Measurements from ENCODE around the gene YIPF2. TPM values are rescaled to one million over a fixed set of nuclear protein-coding genes. Genes with fewer than 3 reads are reported as not detected.
A peak's percentile ranks its signal among the peaks of the same experiment; 100 is the strongest.
"Not testable (repeated sequence)": the region's sequence is repeated elsewhere in the genome, so short reads cannot be mapped to it uniquely, and the experiment has no call there.

YIPF2 gene
- total RNA-seq, 1 donor from 2014 or later, result 69.5 TPM

- Histone ChIP-seq H3K79me2 (ENCODE audit: insufficient read depth, low read length) (peaks cover 92% of the 10 kb centered on the region), H4K20me1 (ENCODE audit: insufficient read depth, low read length) (peaks cover 77% of the 10 kb centered on the region)
- not testable (repeated sequence) for DNase-seq (ENCODE audit: low read depth); H3K9me3 Mint-ChIP-seq (ENCODE audit: unreplicated experiment); H3K9me3 ChIP-seq (ENCODE audit: insufficient read depth, low read depth, low read length); H3K4me1 ChIP-seq (ENCODE audit: insufficient read depth, low read length); H2AFZ ChIP-seq (ENCODE audit: low read depth, low read length); H3K27me3 Mint-ChIP-seq (ENCODE audit: low read depth, unreplicated experiment); H3K36me3 ChIP-seq (ENCODE audit: insufficient read depth, low read length); FAIRE-seq; H3K9ac ChIP-seq (ENCODE audit: low read length); H3K4me2 ChIP-seq (ENCODE audit: low read length); H3K36me3 Mint-ChIP-seq (ENCODE audit: low read depth, unreplicated experiment); H3K27me3 ChIP-seq (ENCODE audit: insufficient read depth, low read length); H3K4me3 Mint-ChIP-seq (ENCODE audit: unreplicated experiment); H3K27ac ChIP-seq (ENCODE audit: low read depth, low read length); H3K4me3 ChIP-seq (ENCODE audit: insufficient read depth, low read depth, low read length)
- Mint-ChIP-seq H3K27ac (ENCODE audit: unreplicated experiment) (peak overlapping the region; percentile 20), H3K4me1 (ENCODE audit: low read depth, unreplicated experiment) (peaks cover 35% of the 10 kb centered on the region)
These were observed 50.8 kb downstream of the YIPF2 start for GRCh38 chr19:10877608-10878007.

GRCh38 chr19:10876459-10877240, 51.8 kb downstream of the YIPF2 start:
- H3K9ac ChIP-seq (ENCODE audit: low read length), result no peak overlapping the region
- TF ChIP-seq EZH2 (IDR thresholded peaks at IDR 0.05; ENCODE audit: insufficient read depth, low read length) (no peak), CTCF (IDR thresholded peaks at IDR 0.05; ENCODE audit: insufficient read depth, low read depth, low read length) (no peak)
- no peak overlapping the region for H3K4me3 ChIP-seq (ENCODE audit: insufficient read depth, low read depth, low read length)
- H3K36me3 ChIP-seq (ENCODE audit: insufficient read depth, low read length), result no peaks in the 10 kb centered on the region
- no peak overlapping the region for H2AFZ ChIP-seq (ENCODE audit: low read depth, low read length)
- Mint-ChIP-seq H3K36me3 (ENCODE audit: low read depth, unreplicated experiment) (peaks cover 2% of the 10 kb centered on the region), H3K4me1 (ENCODE audit: low read depth, unreplicated experiment) (peaks cover 27% of the 10 kb centered on the region), H3K27ac (ENCODE audit: unreplicated experiment) (peak overlapping the region; percentile 18), H3K27me3 (ENCODE audit: low read depth, unreplicated experiment) (no peaks in the 10 kb centered on the region), H3K4me3 (ENCODE audit: unreplicated experiment) (peak overlapping the region; percentile 60), H3K9me3 (ENCODE audit: unreplicated experiment) (no peaks in the 10 kb centered on the region)
- H3K27me3 ChIP-seq (ENCODE audit: insufficient read depth, low read length), result no peaks in the 10 kb centered on the region
- peaks cover 69% of the 10 kb centered on the region for H4K20me1 ChIP-seq (ENCODE audit: insufficient read depth, low read length)
- H3K4me2 ChIP-seq (ENCODE audit: low read length), result no peak overlapping the region
- FAIRE-seq (no peak), DNase-seq (ENCODE audit: low read depth) (no peak)
- H3K4me1 ChIP-seq (ENCODE audit: insufficient read depth, low read length), result peaks cover 8% of the 10 kb centered on the region
- no peaks in the 10 kb centered on the region for H3K9me3 ChIP-seq (ENCODE audit: insufficient read depth, low read depth, low read length)
- H3K27ac ChIP-seq (ENCODE audit: low read depth, low read length), result no peak overlapping the region
- H3K79me2 ChIP-seq (ENCODE audit: insufficient read depth, low read length), result peaks cover 93% of the 10 kb centered on the region

- H2AFZ ChIP-seq (ENCODE audit: low read depth, low read length), result no peak overlapping the region
- no peak for TF ChIP-seq EZH2 (IDR thresholded peaks at IDR 0.05; ENCODE audit: insufficient read depth, low read length)
- peaks cover 44% of the 10 kb centered on the region for H4K20me1 ChIP-seq (ENCODE audit: insufficient read depth, low read length)
- no peaks in the 10 kb centered on the region for H3K27me3 ChIP-seq (ENCODE audit: insufficient read depth, low read length)
- H3K9ac ChIP-seq (ENCODE audit: low read length), result no peak overlapping the region
- no peaks in the 10 kb centered on the region for H3K9me3 ChIP-seq (ENCODE audit: insufficient read depth, low read depth, low read length)
- peaks cover 11% of the 10 kb centered on the region for H3K4me1 Mint-ChIP-seq (ENCODE audit: low read depth, unreplicated experiment)
- DNase-seq (ENCODE audit: low read depth) (no peak), FAIRE-seq (no peak)
- no peak overlapping the region for H3K27ac Mint-ChIP-seq (ENCODE audit: unreplicated experiment)
- H3K36me3 Mint-ChIP-seq (ENCODE audit: low read depth, unreplicated experiment), result no peaks in the 10 kb centered on the region
- H3K4me1 ChIP-seq (ENCODE audit: insufficient read depth, low read length), result peaks cover 12% of the 10 kb centered on the region
- no peak overlapping the region for H3K27ac ChIP-seq (ENCODE audit: low read depth, low read length)
- H3K4me3 Mint-ChIP-seq (ENCODE audit: unreplicated experiment), result peak overlapping the region; percentile 67
- no peaks in the 10 kb centered on the region for H3K36me3 ChIP-seq (ENCODE audit: insufficient read depth, low read length)
- no peak overlapping the region for H3K4me3 ChIP-seq (ENCODE audit: insufficient read depth, low read depth, low read length)
- peaks cover 67% of the 10 kb centered on the region for H3K79me2 ChIP-seq (ENCODE audit: insufficient read depth, low read length)
- no peaks in the 10 kb centered on the region for H3K27me3 Mint-ChIP-seq (ENCODE audit: low read depth, unreplicated experiment)
- no peaks in the 10 kb centered on the region for H3K9me3 Mint-ChIP-seq (ENCODE audit: unreplicated experiment)
- no peak overlapping the region for H3K4me2 ChIP-seq (ENCODE audit: low read length)
These were observed 54.4 kb downstream of the YIPF2 start for GRCh38 chr19:10874024-10874423.

All from astrocyte (in vitro differentiated cells and primary cell).